IMR-90 (cell line): ENCODE results near the gene DNM3. TPM values are rescaled to one million over a fixed set of nuclear protein-coding genes. Genes with fewer than 3 reads are reported as not detected.

Source experiments
- ATAC-seq: fragments of 200-7000 bp; cut with Tn5 transposase; 2 replicates; pipeline ENCODE4 v1.9.1; 2020; ENCODE audit warnings: low read depth, mild to moderate bottlenecking, moderate library complexity
- BruUV-seq: library from RNA; stranded (reverse); fragments of 400-500 nt; replicated peaks from 2 replicates; lab custom pipeline; 2021; lab: Mats Ljungman, UMichigan
- CTCF ChIA-PET: fragments of 300-600 bp; formaldehyde crosslinking; extraction: SDS; loops from one replicate; lab custom pipeline; 2021; ENCODE audit warnings: antibody characterized with exemption; lab: Yijun Ruan, JAX
- POLR2A ChIA-PET: fragments of 300-600 bp; sonication (Branson Sonifier 250); formaldehyde crosslinking; loops from one replicate; lab custom pipeline; 2022; ENCODE audit warnings: antibody characterized with exemption; ENCODE audit not compliant: unreplicated experiment; lab: Charles Lee
- DNase-seq: peaks from one replicate; pipeline ENCODE4 v3.0.0; 2013
- H2AFZ ChIP-seq: replicated peaks from 2 replicates; pipeline ENCODE3; 2013; ENCODE audit warnings: low read length, mild to moderate bottlenecking; ENCODE audit not compliant: poor library complexity
- H2AK5ac ChIP-seq: 2 replicates; pipeline ENCODE4 v1.6.1; 2013; ENCODE audit warnings: low read depth, low read length, inconsistent platforms
- H2AK9ac ChIP-seq: replicated peaks from 2 replicates; pipeline ENCODE3; 2013; ENCODE audit warnings: mild to moderate bottlenecking, low read depth, low read length, moderate library complexity; ENCODE audit not compliant: poor library complexity
- H2BK120ac ChIP-seq: 2 replicates; pipeline ENCODE4 v1.6.1; 2013; ENCODE audit warnings: low read depth, low read length, inconsistent platforms
- H2BK15ac ChIP-seq: 3 replicates; pipeline ENCODE4 v1.6.1; 2013; ENCODE audit warnings: low read depth, low read length, inconsistent platforms
- H2BK20ac ChIP-seq: 2 replicates; pipeline ENCODE4 v1.6.1; 2013; ENCODE audit warnings: low read depth, mild to moderate bottlenecking, inconsistent platforms, low read length, moderate library complexity
- H2BK5ac ChIP-seq: 2 replicates; pipeline ENCODE4 v1.6.1; 2013; ENCODE audit warnings: mild to moderate bottlenecking, low read depth, low read length, inconsistent platforms; ENCODE audit not compliant: poor library complexity, severe bottlenecking
- H3K14ac ChIP-seq: replicated peaks from 2 replicates; pipeline ENCODE4 v1.6.1; 2013; ENCODE audit warnings: low read depth, low read length, inconsistent platforms
- H3K18ac ChIP-seq: 2 replicates; pipeline ENCODE4 v1.6.1; 2013; ENCODE audit warnings: low read depth, low read length, control low read depth
- H3K23ac ChIP-seq: 2 replicates; pipeline ENCODE4 v1.6.1; 2013; ENCODE audit warnings: low read depth, low read length, inconsistent platforms
- H3K27ac ChIP-seq: 2 replicates; pipeline ENCODE4 v1.5.1; 2013; ENCODE audit warnings: mild to moderate bottlenecking, control low read depth, low read length; ENCODE audit not compliant: insufficient read depth
- H3K27me3 ChIP-seq: 2 replicates; pipeline ENCODE4 v1.6.1; 2013; ENCODE audit warnings: low read length; ENCODE audit not compliant: control insufficient read depth, insufficient read depth
- H3K36me3 ChIP-seq: 2 replicates; pipeline ENCODE4 v1.6.1; 2013; ENCODE audit warnings: low read length, mixed read lengths; ENCODE audit not compliant: control insufficient read depth, insufficient read depth
- H3K4ac ChIP-seq: 2 replicates; pipeline ENCODE4 v1.6.1; 2013; ENCODE audit warnings: low read depth, low read length, inconsistent platforms
- H3K4me1 ChIP-seq: 2 replicates; pipeline ENCODE4 v1.6.1; 2013; ENCODE audit warnings: low read length, mixed read lengths; ENCODE audit not compliant: control insufficient read depth, insufficient read depth
- H3K4me2 ChIP-seq: 2 replicates; pipeline ENCODE4 v1.6.1; 2013; ENCODE audit warnings: low read depth, mild to moderate bottlenecking, control low read depth, low read length, moderate library complexity
- H3K4me3 ChIP-seq: 2 replicates; pipeline ENCODE4 v1.5.1; 2013; ENCODE audit warnings: low read depth, mild to moderate bottlenecking, control low read depth, low read length, moderate library complexity; ENCODE audit not compliant: insufficient read depth
- H3K56ac ChIP-seq: 2 replicates; pipeline ENCODE4 v1.6.1; 2013; ENCODE audit warnings: low read length, inconsistent platforms; ENCODE audit not compliant: insufficient read depth; ENCODE audit errors: extremely low read depth
- H3K79me1 ChIP-seq, 2 experiments: 2 replicates each; pipeline ENCODE4 v1.6.1; 2013; ENCODE audit warnings: low read length in 2 of 2, inconsistent platforms in 1 of 2, low read depth in 1 of 2
- H3K9ac ChIP-seq: 2 replicates; pipeline ENCODE4 v1.6.1; 2013; ENCODE audit warnings: low read depth, low read length, control low read depth
- H3K9me1 ChIP-seq: 2 replicates; pipeline ENCODE4 v1.6.1; 2013; ENCODE audit warnings: low read length, inconsistent platforms; ENCODE audit not compliant: insufficient read depth
- H3K9me3 ChIP-seq: 2 replicates; pipeline ENCODE4 v1.6.1; 2013; ENCODE audit warnings: low read length; ENCODE audit not compliant: control insufficient read depth, insufficient read depth
- H4K20me1 ChIP-seq: 2 replicates; pipeline ENCODE4 v1.6.1; 2013; ENCODE audit warnings: low read length, inconsistent platforms; ENCODE audit not compliant: insufficient read depth
- H4K5ac ChIP-seq: 2 replicates; pipeline ENCODE4 v1.6.1; 2013; ENCODE audit warnings: mild to moderate bottlenecking, low read depth, low read length, control low read depth
- H4K8ac ChIP-seq, 2 experiments: 2 replicates each; pipeline ENCODE4 v1.6.1; 2013; ENCODE audit warnings: low read depth in 2 of 2, low read length in 2 of 2, control low read depth in 1 of 2, inconsistent platforms in 1 of 2
- H4K91ac ChIP-seq: 2 replicates; pipeline ENCODE4 v1.6.1; 2013; ENCODE audit warnings: low read depth, low read length, inconsistent platforms; ENCODE audit not compliant: insufficient read depth
- NFE2L2 ChIP-seq: fragments of 150-350 bp; IDR thresholded peaks from 2 replicates; pipeline ENCODE4 v1.6.1; 2016; ENCODE audit warnings: low read depth, mild to moderate bottlenecking, low read length
- RFX5 ChIP-seq: IDR thresholded peaks from 2 replicates; pipeline ENCODE4 v1.8.0; 2012; ENCODE audit warnings: low read depth, mild to moderate bottlenecking, low read length, moderate library complexity
- SMC3 ChIP-seq: fragments of 150-350 bp; IDR thresholded peaks from 2 replicates; pipeline ENCODE4 v1.6.1; 2016; ENCODE audit warnings: low read depth, mild to moderate bottlenecking, antibody characterized with exemption, low read length, moderate library complexity
- WGBS, 2 experiments: methylation state at CpG; one replicate each; pipeline versions ENCODE4 v1.1.5 to v1.1.7; 2013; ENCODE audit warnings: missing lambda C conversion rate in 2 of 2; ENCODE audit not compliant: insufficient read length in 1 of 2; ENCODE audit errors: extremely low coverage in 2 of 2; 5-methylcytosine and 5-hydroxymethylcytosine counted together
- dilution Hi-C: fragments of 300-500 bp; cut with HindIII; formaldehyde crosslinking; loops from one replicate; pipeline ENCODE4 v1.14.3; 2018; ENCODE audit warnings: low sequenced_read_pairs; ENCODE audit not compliant: unreplicated experiment
- in situ Hi-C: fragments of 300-500 bp; cut with MboI; formaldehyde crosslinking; loops from 3 replicates; pipeline ENCODE4 v1.14.3; 2019; ENCODE audit warnings: low sequenced_read_pairs, inconsistent platforms, mixed read lengths
- intact Hi-C: fragments of 100-400 bp; cut with micrococcal nuclease; formaldehyde crosslinking; loops from 2 replicates; pipeline ENCODE4 v1.10.0; 2022
- polyA plus RNA-seq, 3 experiments: library from polyadenylated mRNA; depleted of rRNA; stranded (reverse); fragments of >200 nt; gene quantifications; 2 replicates each; pipeline ENCODE4 v1.2.3, GENCODE V29; 2012; ENCODE audit warnings: low replicate concordance in 1 of 3
- total RNA-seq: library from RNA; depleted of rRNA; stranded (reverse); fragments of >200 nt; gene quantifications from 2 replicates; pipeline ENCODE4 v1.2.3, GENCODE V29; 2012
- TF ChIP-seq, protein P1 (sequence below): fragments of 150-350 bp; IDR thresholded peaks from 2 replicates; pipeline ENCODE4 v1.6.1; 2016; ENCODE audit warnings: low read depth, mild to moderate bottlenecking, low read length, moderate library complexity, borderline replicate concordance
- TF ChIP-seq, protein P2 (sequence below): fragments of 150-350 bp; IDR thresholded peaks from 2 replicates; pipeline ENCODE4 v1.6.1; 2017; ENCODE audit warnings: mild to moderate bottlenecking, antibody characterized with exemption, low read length, low read depth

Gene DNM3
- total and polyA plus RNA-seq, 2 of the 4 experiments (the other 2 are of a cell fraction): 0.36 TPM

GRCh38 chr1:172320733-172321132, 479.4 kb downstream of the DNM3 start:
- WGBS, 2 experiments: no CpG with 5 or more reads among the region's 6 CpGs
- Histone ChIP-seq H4K91ac (0 out of 2 replicates have a peak overlapping the region, but pooled peaks have one; percentile 27), H3K14ac (no peak overlapping the region; the same call in 1 of the 2 replicates), H4K20me1 (no peaks in the 10 kb centered on the region), H2BK15ac (peak overlapping the region; percentile 72; the same call in 1 of the 3 replicates), H3K4me2 (peak overlapping the region; percentile 59), H3K79me1 (no peaks in the 10 kb centered on the region), H3K9me1 (no peaks in the 10 kb centered on the region; the same call in 1 of the 2 replicates), H4K8ac (peak overlapping the region; percentile 19 to 53; a peak in 2 of 4 replicates), H3K18ac (peak overlapping the region; percentile 42; the same call in 1 of the 2 replicates), H3K56ac (no peak overlapping the region), H3K27ac (peak overlapping the region; percentile 41), H2AK9ac (no peak overlapping the region), H2AK5ac (peak overlapping the region; percentile 48; the same call in 1 of the 2 replicates), H2AFZ (no peak overlapping the region), H3K27me3 (no peaks in the 10 kb centered on the region), H4K5ac (peak overlapping the region; percentile 73; the same call in 1 of the 2 replicates), H3K23ac (no peak overlapping the region), H3K4me1 (peaks cover 21% of the 10 kb centered on the region), H3K4me3 (no peak overlapping the region), H3K36me3 (no peaks in the 10 kb centered on the region), H2BK20ac (peak overlapping the region; percentile 63), H3K4ac (peak overlapping the region; percentile 65; the same call in 1 of the 2 replicates), H3K9ac (no peak overlapping the region), H2BK120ac (peak overlapping the region; percentile 73), H3K9me3 (no peaks in the 10 kb centered on the region), H2BK5ac (peak overlapping the region; percentile 55)
- DNase-seq (peak; percentile 64), ATAC-seq (peak; percentile 28; the same call in 1 of the 2 replicates)
- TF ChIP-seq, protein P1, sequence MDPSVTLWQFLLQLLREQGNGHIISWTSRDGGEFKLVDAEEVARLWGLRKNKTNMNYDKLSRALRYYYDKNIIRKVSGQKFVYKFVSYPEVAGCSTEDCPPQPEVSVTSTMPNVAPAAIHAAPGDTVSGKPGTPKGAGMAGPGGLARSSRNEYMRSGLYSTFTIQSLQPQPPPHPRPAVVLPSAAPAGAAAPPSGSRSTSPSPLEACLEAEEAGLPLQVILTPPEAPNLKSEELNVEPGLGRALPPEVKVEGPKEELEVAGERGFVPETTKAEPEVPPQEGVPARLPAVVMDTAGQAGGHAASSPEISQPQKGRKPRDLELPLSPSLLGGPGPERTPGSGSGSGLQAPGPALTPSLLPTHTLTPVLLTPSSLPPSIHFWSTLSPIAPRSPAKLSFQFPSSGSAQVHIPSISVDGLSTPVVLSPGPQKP: no peak
- TF ChIP-seq, protein P2, sequence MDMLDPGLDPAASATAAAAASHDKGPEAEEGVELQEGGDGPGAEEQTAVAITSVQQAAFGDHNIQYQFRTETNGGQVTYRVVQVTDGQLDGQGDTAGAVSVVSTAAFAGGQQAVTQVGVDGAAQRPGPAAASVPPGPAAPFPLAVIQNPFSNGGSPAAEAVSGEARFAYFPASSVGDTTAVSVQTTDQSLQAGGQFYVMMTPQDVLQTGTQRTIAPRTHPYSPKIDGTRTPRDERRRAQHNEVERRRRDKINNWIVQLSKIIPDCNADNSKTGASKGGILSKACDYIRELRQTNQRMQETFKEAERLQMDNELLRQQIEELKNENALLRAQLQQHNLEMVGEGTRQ: no peak
- no peak for TF ChIP-seq NFE2L2
- no peak for TF ChIP-seq RFX5
- TF ChIP-seq SMC3: 0 out of 2 replicates have a peak, but pooled peaks have one; percentile 4
- in situ Hi-C loops (no loop called here), intact Hi-C loops (no loop called here), dilution Hi-C loops (no loop called here)
- BruUV-seq: no TSS peak
- ChIA-PET POLR2A (no interaction called here), CTCF (interaction anchor here (0.7 kb wide), 1 partner anchor 30 kb away, joined by 6 read pairs; no protein-coding TSS in a partner anchor)
